Astrocyte (in vitro differentiated cells and primary cell): ENCODE measurements around the gene NRTN. TPM values are rescaled to one million over a fixed set of nuclear protein-coding genes. Genes with fewer than 3 reads are reported as not detected.
"Not testable (repeated sequence)": the region's sequence is repeated elsewhere in the genome, so short reads cannot be mapped to it uniquely, and the experiment has no call there.

ENCODE experiments used
- DNase-seq: peaks from one replicate; pipeline ENCODE4 v3.0.0-alpha.2; 2010; ENCODE audit warnings: low read depth
- FAIRE-seq: peaks from 2 replicates; lab custom pipeline; 2011; peaks lifted over from hg19 to GRCh38; lab: Jason Lieb, UNC
- H2AFZ ChIP-seq: 2 replicates; pipeline ENCODE4 v1.6.0; 2012; ENCODE audit warnings: low read depth, low read length, inconsistent platforms
- H3K27ac ChIP-seq: 2 replicates; pipeline ENCODE4 v1.5.1; 2011; ENCODE audit warnings: low read depth, low read length, inconsistent platforms
- H3K27me3 ChIP-seq: 2 replicates; pipeline ENCODE4 v1.6.0; 2011; ENCODE audit warnings: low read length, inconsistent platforms; ENCODE audit not compliant: insufficient read depth
- H3K36me3 ChIP-seq: 2 replicates; pipeline ENCODE4 v1.5.1; 2011; ENCODE audit warnings: low read length, inconsistent platforms; ENCODE audit not compliant: insufficient read depth
- H3K4me1 ChIP-seq: 2 replicates; pipeline ENCODE4 v1.5.1; 2011; ENCODE audit warnings: low read length, inconsistent platforms; ENCODE audit not compliant: insufficient read depth
- H3K4me2 ChIP-seq: 2 replicates; pipeline ENCODE4 v1.6.0; 2012; ENCODE audit warnings: low read length, inconsistent platforms
- H3K4me3 ChIP-seq: 2 replicates; pipeline ENCODE4 v1.5.1; 2011; ENCODE audit warnings: low read depth, mild to moderate bottlenecking, low read length, inconsistent platforms; ENCODE audit not compliant: insufficient read depth
- H3K79me2 ChIP-seq: 2 replicates; pipeline ENCODE4 v1.6.0; 2012; ENCODE audit warnings: mild to moderate bottlenecking, low read length, inconsistent platforms; ENCODE audit not compliant: insufficient read depth
- H3K9ac ChIP-seq: 2 replicates; pipeline ENCODE4 v1.6.0; 2012; ENCODE audit warnings: mild to moderate bottlenecking, low read length, inconsistent platforms
- H3K9me3 ChIP-seq: 2 replicates; pipeline ENCODE4 v1.5.1; 2012; ENCODE audit warnings: low read depth, mild to moderate bottlenecking, low read length, inconsistent platforms; ENCODE audit not compliant: insufficient read depth
- H4K20me1 ChIP-seq: 2 replicates; pipeline ENCODE4 v1.6.0; 2012; ENCODE audit warnings: low read length, inconsistent platforms; ENCODE audit not compliant: insufficient read depth
- H3K27ac Mint-ChIP-seq: one replicate; pipeline ENCODE4 v1.8.0; 2021; ENCODE audit warnings: mild to moderate bottlenecking, mixed read lengths; ENCODE audit not compliant: unreplicated experiment
- H3K27me3 Mint-ChIP-seq: one replicate; pipeline ENCODE4 v1.8.0; 2021; ENCODE audit warnings: low read depth, mixed read lengths; ENCODE audit not compliant: unreplicated experiment
- H3K36me3 Mint-ChIP-seq: one replicate; pipeline ENCODE4 v1.8.0; 2021; ENCODE audit warnings: low read depth, mixed read lengths; ENCODE audit not compliant: unreplicated experiment
- H3K4me1 Mint-ChIP-seq: one replicate; pipeline ENCODE4 v1.8.0; 2021; ENCODE audit warnings: low read depth, mixed read lengths; ENCODE audit not compliant: unreplicated experiment
- H3K4me3 Mint-ChIP-seq: one replicate; pipeline ENCODE4 v1.8.0; 2021; ENCODE audit warnings: mild to moderate bottlenecking, moderate library complexity, mixed read lengths; ENCODE audit not compliant: unreplicated experiment
- H3K9me3 Mint-ChIP-seq: one replicate; pipeline ENCODE4 v1.8.0; 2021; ENCODE audit warnings: mild to moderate bottlenecking, mixed read lengths; ENCODE audit not compliant: unreplicated experiment
- CTCF ChIP-seq: IDR thresholded peaks from 2 replicates; pipeline ENCODE4 v1.5.1; 2011; ENCODE audit warnings: low read depth, mild to moderate bottlenecking, inconsistent platforms, low read length, moderate library complexity; ENCODE audit not compliant: insufficient read depth
- EZH2 ChIP-seq: IDR thresholded peaks from 2 replicates; pipeline ENCODE4 v1.6.1; 2012; ENCODE audit warnings: mild to moderate bottlenecking, low read length, inconsistent platforms; ENCODE audit not compliant: insufficient read depth
- total RNA-seq: library from RNA; stranded (reverse); gene quantifications from 2 replicates; pipeline ENCODE4 v1.2.1, GENCODE V29; 2021

NRTN gene
- total RNA-seq, 1 donor from 2014 or later, result 0.66 TPM

- Histone ChIP-seq H2AFZ (no peak overlapping the region), H3K4me2 (no peak overlapping the region), H3K27me3 (no peaks in the 10 kb centered on the region), H3K36me3 (no peaks in the 10 kb centered on the region), H3K79me2 (no peaks in the 10 kb centered on the region), H3K4me1 (no peaks in the 10 kb centered on the region), H4K20me1 (no peaks in the 10 kb centered on the region), H3K9me3 (no peaks in the 10 kb centered on the region), H3K4me3 (no peak overlapping the region), H3K9ac (no peak overlapping the region), H3K27ac (no peak overlapping the region)
- H3K27me3 Mint-ChIP-seq, result peaks cover 5% of the 10 kb centered on the region
- no peaks in the 10 kb centered on the region for H3K4me1 Mint-ChIP-seq
- no peak for TF ChIP-seq CTCF
- no peak for TF ChIP-seq EZH2
- no peak overlapping the region for H3K27ac Mint-ChIP-seq
- H3K9me3 Mint-ChIP-seq, result no peaks in the 10 kb centered on the region
- H3K4me3 Mint-ChIP-seq, result no peak overlapping the region
- DNase-seq, result no peak
- H3K36me3 Mint-ChIP-seq, result no peaks in the 10 kb centered on the region
- no peak for FAIRE-seq
These were observed 26.5 kb upstream of the NRTN start for GRCh38 chr19:5778402-5778801.

DNA sequence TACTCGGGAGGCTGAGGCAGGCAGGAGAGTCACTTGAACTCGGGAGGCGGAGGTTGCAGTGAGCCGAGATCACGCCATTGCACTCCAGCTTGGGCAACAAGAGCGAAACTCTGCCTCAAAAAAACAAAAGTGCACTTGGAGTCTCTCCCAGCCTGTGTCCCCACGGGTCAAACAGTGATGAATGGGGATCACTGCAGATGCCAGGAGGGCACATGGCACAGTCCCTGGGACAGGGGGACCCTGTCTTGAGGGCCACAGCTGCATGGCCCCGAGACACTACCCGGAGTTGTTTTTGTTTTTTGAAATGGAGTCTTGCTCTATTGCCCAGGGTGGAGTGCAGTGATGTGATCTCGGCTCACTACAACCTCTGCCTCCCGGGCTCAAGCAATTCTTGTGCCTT is 24.0 kb upstream of the NRTN start:
- H3K36me3 Mint-ChIP-seq, H3K4me3 Mint-ChIP-seq, H3K4me1 Mint-ChIP-seq, H3K79me2 ChIP-seq, H3K27me3 Mint-ChIP-seq, H4K20me1 ChIP-seq, H3K4me2 ChIP-seq, FAIRE-seq, H3K27ac ChIP-seq, H3K4me3 ChIP-seq, H3K9ac ChIP-seq, H3K27me3 ChIP-seq, H3K36me3 ChIP-seq, H3K9me3 ChIP-seq, DNase-seq, H3K27ac Mint-ChIP-seq, H2AFZ ChIP-seq, H3K9me3 Mint-ChIP-seq, H3K4me1 ChIP-seq: not testable (repeated sequence)

- H3K9me3 ChIP-seq, result no peaks in the 10 kb centered on the region
- Mint-ChIP-seq H3K36me3 (peaks cover 2% of the 10 kb centered on the region), H3K4me3 (no peak overlapping the region), H3K27ac (no peak overlapping the region), H3K27me3 (no peaks in the 10 kb centered on the region), H3K9me3 (no peaks in the 10 kb centered on the region), H3K4me1 (no peaks in the 10 kb centered on the region)
- no peak overlapping the region for H3K9ac ChIP-seq
- no peak overlapping the region for H3K4me3 ChIP-seq
- H3K4me2 ChIP-seq, result no peak overlapping the region
- H4K20me1 ChIP-seq, result no peaks in the 10 kb centered on the region
- no peak for TF ChIP-seq CTCF
- H2AFZ ChIP-seq, result no peak overlapping the region
- FAIRE-seq, result no peak
- H3K79me2 ChIP-seq, result no peaks in the 10 kb centered on the region
- no peaks in the 10 kb centered on the region for H3K36me3 ChIP-seq
- H3K4me1 ChIP-seq, result no peaks in the 10 kb centered on the region
- no peaks in the 10 kb centered on the region for H3K27me3 ChIP-seq
- no peak for DNase-seq
- H3K27ac ChIP-seq, result no peak overlapping the region
These were observed 22.5 kb upstream of the NRTN start for GRCh38 chr19:5782322-5782721.
